ENCODE data around the gene FKBP1A. TPM values are rescaled to one million over a fixed set of nuclear protein-coding genes. Genes with fewer than 3 reads are reported as not detected.
A peak's percentile ranks its signal among the peaks of the same experiment; 100 is the strongest.
"Not testable (repeated sequence)": the region's sequence is repeated elsewhere in the genome, so short reads cannot be mapped to it uniquely, and the experiment has no call there.

FKBP1A gene
- total RNA-seq, 3 donors from 2014 or later, result 168 to 326 (median 300) TPM

DNA sequence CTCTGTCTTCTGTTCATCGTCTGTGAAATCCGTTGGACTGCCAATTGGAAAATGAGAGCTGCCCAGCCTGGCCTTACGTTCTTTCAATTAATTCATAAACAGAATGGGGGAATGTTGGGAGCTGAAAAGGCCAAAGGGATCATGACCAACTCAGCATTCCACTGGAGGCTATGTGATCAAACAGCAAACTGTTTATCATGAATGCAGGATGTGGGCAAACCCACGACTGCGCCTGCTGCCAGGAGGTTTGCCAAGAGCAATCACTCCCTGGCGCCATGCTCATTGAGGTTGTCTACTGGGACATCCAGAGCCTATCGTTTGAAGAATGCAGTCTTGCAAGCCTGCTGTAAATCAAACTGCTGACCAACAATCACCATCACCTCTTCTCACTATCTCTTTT, 9.3 kb upstream of the FKBP1A start:
- Histone ChIP-seq H3K4me3 (no peak overlapping the region), H3K4me1 (ENCODE audit: low read depth) (peaks cover 37% of the 10 kb centered on the region), H3K9me3 (no peaks in the 10 kb centered on the region), H3K36me3 (ENCODE audit: low read depth) (no peaks in the 10 kb centered on the region)
- TF ChIP-seq, protein P1, sequence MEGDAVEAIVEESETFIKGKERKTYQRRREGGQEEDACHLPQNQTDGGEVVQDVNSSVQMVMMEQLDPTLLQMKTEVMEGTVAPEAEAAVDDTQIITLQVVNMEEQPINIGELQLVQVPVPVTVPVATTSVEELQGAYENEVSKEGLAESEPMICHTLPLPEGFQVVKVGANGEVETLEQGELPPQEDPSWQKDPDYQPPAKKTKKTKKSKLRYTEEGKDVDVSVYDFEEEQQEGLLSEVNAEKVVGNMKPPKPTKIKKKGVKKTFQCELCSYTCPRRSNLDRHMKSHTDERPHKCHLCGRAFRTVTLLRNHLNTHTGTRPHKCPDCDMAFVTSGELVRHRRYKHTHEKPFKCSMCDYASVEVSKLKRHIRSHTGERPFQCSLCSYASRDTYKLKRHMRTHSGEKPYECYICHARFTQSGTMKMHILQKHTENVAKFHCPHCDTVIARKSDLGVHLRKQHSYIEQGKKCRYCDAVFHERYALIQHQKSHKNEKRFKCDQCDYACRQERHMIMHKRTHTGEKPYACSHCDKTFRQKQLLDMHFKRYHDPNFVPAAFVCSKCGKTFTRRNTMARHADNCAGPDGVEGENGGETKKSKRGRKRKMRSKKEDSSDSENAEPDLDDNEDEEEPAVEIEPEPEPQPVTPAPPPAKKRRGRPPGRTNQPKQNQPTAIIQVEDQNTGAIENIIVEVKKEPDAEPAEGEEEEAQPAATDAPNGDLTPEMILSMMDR (IDR thresholded peaks at IDR 0.05), result no peak
- DNase-seq (no peak), ATAC-seq (no peak)
- intact Hi-C loops (cut with DNase I, micrococcal nuclease), result no loop called here

DNA sequence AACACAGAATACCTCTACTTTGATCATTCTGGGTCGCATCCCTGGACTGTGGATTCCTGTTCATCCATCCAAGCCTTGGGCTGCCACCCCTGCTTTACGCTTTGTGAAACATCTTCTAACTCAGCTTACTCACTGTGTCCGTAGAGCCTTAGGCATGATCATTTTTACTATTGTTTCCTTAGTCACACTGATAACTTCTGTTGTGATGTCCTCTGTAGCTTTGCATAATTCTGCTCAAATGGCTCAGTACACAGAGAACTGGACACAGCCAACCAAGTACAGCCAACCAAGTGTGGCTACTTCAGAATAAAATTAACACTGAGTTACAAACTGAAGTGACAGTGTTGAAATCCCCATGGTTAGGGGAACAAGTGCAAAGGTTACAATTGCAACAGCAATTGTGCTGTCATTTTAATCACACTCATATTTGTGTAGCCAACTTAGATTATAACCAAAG, 8.6 kb upstream of the FKBP1A start:
- peak; percentile 27 for ATAC-seq
- intact Hi-C loops (cut with DNase I, micrococcal nuclease), result no loop called here
- DNase-seq, result no peak
- Histone ChIP-seq H3K36me3 (ENCODE audit: low read depth) (no peaks in the 10 kb centered on the region), H3K9me3 (no peaks in the 10 kb centered on the region), H3K4me1 (ENCODE audit: low read depth) (peaks cover 37% of the 10 kb centered on the region), H3K4me3 (no peak overlapping the region)
- TF ChIP-seq, protein P1 (IDR thresholded peaks at IDR 0.05), result no peak

DNA sequence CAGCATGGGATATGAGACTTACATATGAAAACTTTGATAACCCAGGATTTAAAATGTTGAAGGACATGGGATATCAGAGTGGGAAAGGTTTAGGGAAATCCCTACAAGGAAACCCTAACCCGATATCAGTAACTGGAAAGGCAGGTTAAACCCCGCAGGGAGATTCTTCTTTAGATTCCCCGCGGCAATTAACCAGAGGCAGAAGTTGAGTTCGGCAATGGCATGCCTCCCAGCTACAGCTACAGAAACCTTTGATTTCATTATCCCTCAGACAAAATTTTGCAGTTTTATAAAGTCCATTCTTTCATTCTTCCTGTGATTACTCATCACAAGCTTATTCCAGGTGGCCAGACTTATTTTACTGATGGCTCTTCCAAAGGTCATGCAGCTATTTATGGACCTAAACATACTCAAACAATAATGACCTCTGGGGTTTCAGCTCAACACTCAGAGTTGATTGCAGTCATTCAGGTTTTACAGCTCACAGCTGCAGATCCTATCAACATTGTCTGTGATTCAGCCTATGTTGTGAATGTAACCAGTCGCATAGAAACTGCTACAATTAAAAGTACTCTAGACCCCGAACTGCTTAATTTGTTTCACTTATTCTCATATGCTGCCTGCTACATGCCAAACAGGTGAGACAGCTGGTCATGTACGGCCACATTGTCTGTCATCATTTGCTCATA, 7.0 kb upstream of the FKBP1A start:
- H3K4me1 ChIP-seq (ENCODE audit: low read depth), result peaks cover 37% of the 10 kb centered on the region
- DNase-seq (peak in 1 of 3 donors; percentile 66), ATAC-seq (peak; percentile 73)
- H3K36me3 ChIP-seq (ENCODE audit: low read depth); H3K9me3 ChIP-seq; intact Hi-C loops (cut with DNase I, micrococcal nuclease); H3K4me3 ChIP-seq: not testable (repeated sequence)

DNA sequence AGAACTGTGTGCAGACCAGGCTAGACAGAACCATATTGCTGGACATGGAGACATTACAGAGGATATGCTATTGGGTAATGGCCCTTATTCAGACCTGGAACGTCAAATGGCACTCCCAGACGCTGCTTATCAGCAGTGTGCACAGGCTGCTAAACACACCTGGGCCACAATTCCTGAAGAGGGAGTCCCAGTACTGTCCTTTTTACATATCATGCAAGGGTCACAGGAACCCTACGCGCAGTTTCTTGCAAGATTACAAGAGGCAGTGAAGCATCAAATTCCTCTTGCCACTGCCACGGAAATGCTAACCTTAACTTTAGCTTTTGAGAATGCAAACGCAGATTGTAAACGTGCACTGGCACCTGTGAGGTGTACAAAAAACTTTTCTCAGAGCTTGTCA, 5.3 kb upstream of the FKBP1A start:
- intact Hi-C loops (cut with DNase I, micrococcal nuclease); H3K36me3 ChIP-seq (ENCODE audit: low read depth); H3K4me3 ChIP-seq; H3K9me3 ChIP-seq: not testable (repeated sequence)
- peaks cover 40% of the 10 kb centered on the region for H3K4me1 ChIP-seq (ENCODE audit: low read depth)
- DNase-seq (peak in 1 of 3 donors; percentile 61), ATAC-seq (peak; percentile 22)

DNA sequence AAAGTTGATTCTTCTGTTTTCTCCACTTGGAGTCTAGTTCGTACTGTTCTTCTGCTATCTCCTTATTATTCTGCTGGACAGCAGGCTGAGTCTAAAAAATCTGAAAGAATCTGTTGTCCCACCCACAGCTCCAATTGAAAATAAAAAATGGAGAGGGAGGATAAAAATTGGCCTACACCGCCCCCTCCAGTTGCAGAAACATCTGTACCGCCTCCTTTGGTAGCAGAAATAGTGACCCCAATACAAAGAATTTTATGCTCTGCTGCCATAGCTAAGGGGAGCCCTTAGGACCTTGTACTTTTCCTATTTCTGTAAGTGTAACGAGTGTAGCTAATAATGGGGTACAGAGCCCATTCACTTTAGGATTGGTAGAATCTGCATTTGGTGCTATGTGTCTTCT, 4.9 kb upstream of the FKBP1A start:
- H3K4me3 ChIP-seq, result no peak overlapping the region
- DNase-seq (no peak), ATAC-seq (no peak)
- intact Hi-C loops (cut with DNase I, micrococcal nuclease), result no loop called here
- no peaks in the 10 kb centered on the region for H3K36me3 ChIP-seq (ENCODE audit: low read depth)
- H3K4me1 ChIP-seq (ENCODE audit: low read depth), result peaks cover 40% of the 10 kb centered on the region
- TF ChIP-seq, protein P1 (IDR thresholded peaks at IDR 0.05), result no peak
- no peaks in the 10 kb centered on the region for H3K9me3 ChIP-seq

DNA sequence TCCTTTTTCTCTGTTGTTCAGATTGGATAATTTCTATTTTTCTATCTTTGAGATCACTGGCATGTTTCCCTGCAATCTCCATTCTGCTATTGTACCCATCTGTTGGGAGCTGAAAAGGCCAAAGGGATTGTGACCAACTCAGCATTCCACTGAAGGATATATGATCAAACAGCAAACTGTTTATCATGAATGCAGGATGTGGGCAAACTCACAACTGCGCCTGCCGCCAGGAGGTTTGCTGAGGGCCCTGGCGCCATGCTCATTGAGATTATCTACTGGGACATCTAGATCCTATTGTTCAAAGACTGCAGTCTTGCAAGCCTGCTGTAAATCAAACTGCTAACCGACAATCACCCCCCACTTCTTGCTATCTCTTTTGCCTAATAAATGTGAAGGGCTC, 3.8 kb upstream of the FKBP1A start:
- no peak for ATAC-seq
- no peaks in the 10 kb centered on the region for H3K9me3 ChIP-seq
- intact Hi-C loops (cut with DNase I, micrococcal nuclease), result no loop called here

More for the DNA sequence above, 3.8 kb upstream of the FKBP1A start:
- TF ChIP-seq, protein P1 (IDR thresholded peaks at IDR 0.05), result no peak
- no peaks in the 10 kb centered on the region for H3K36me3 ChIP-seq (ENCODE audit: low read depth)
- H3K4me1 ChIP-seq (ENCODE audit: low read depth), result peaks cover 38% of the 10 kb centered on the region
- DNase-seq, result no peak
- H3K4me3 ChIP-seq, result no peak overlapping the region
